Measurements from ENCODE around the gene RANBP1. TPM values are rescaled to one million over a fixed set of nuclear protein-coding genes. Genes with fewer than 3 reads are reported as not detected.

Gene RANBP1
- total RNA-seq, 2 experiments from 2014 or later, result 68.1 to 72.1 TPM

DNA sequence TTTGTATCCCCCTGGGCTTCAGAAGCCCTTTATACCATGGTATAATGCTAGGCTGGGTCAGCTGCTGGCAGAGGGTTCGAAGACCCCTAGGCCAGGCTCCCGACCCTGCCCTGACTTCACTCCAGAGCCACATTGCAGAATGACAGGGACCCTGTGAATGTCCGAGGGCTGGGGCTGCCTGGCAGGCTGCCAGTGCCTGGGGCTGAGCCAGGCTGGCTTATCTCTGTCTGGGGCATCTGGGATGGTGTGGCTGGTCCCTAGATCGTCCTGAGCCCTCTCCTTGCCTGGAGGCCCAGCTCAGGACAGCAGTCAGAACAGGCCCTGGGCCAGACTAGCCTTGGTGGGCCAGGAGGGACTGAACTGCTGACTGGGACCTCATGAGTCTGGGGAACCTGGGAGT, 19.4 kb downstream of the RANBP1 start:
- DNase-seq (no peak), ATAC-seq (ENCODE audit: poor library complexity) (no peak)
- CTCF ChIA-PET, result interaction anchor here (0.6 to 1.3 kb wide), 2 partner anchors 24 to 164 kb away, joined by 3 read pairs; no protein-coding TSS in a partner anchor
- H3K9me3 ChIP-seq (ENCODE audit: control insufficient read depth in 1 of 2, insufficient read depth in 1 of 2, low read length in 2 of 2), result no peaks in the 10 kb centered on the region
- H3K9me3 Mint-ChIP-seq, result no peaks in the 10 kb centered on the region
- peaks cover 56% of the 10 kb centered on the region for H3K4me1 ChIP-seq (ENCODE audit: insufficient read depth, low read length)
- H3K36me3 Mint-ChIP-seq (ENCODE audit: low read depth), result peaks cover 3% of the 10 kb centered on the region
- H3K4me1 Mint-ChIP-seq (ENCODE audit: low read depth), result peaks cover 33% of the 10 kb centered on the region
- intact Hi-C loops (cut with DNase I, micrococcal nuclease), result no loop called here
- POLR2A ChIA-PET, result no interaction called here
- peaks cover 7% of the 10 kb centered on the region for H3K36me3 ChIP-seq (ENCODE audit: insufficient read depth, low read length)
- H3K4me3 Mint-ChIP-seq, result peak overlapping the region; percentile 25
- no peak overlapping the region for H3K4me3 ChIP-seq (ENCODE audit: low read length)
- H3K27ac Mint-ChIP-seq, result no peak overlapping the region
- H3K27me3 ChIP-seq (ENCODE audit: control insufficient read depth in 1 of 2, insufficient read depth in 2 of 2, low read length in 2 of 2), result no peaks in the 10 kb centered on the region
- TF ChIP-seq, protein P1, sequence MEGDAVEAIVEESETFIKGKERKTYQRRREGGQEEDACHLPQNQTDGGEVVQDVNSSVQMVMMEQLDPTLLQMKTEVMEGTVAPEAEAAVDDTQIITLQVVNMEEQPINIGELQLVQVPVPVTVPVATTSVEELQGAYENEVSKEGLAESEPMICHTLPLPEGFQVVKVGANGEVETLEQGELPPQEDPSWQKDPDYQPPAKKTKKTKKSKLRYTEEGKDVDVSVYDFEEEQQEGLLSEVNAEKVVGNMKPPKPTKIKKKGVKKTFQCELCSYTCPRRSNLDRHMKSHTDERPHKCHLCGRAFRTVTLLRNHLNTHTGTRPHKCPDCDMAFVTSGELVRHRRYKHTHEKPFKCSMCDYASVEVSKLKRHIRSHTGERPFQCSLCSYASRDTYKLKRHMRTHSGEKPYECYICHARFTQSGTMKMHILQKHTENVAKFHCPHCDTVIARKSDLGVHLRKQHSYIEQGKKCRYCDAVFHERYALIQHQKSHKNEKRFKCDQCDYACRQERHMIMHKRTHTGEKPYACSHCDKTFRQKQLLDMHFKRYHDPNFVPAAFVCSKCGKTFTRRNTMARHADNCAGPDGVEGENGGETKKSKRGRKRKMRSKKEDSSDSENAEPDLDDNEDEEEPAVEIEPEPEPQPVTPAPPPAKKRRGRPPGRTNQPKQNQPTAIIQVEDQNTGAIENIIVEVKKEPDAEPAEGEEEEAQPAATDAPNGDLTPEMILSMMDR (IDR thresholded peaks at IDR 0.05), result no peak
- H3K27ac ChIP-seq (ENCODE audit: low read depth in 1 of 2, low read length in 2 of 2), result no peak overlapping the region
- H3K27me3 Mint-ChIP-seq, result no peaks in the 10 kb centered on the region

DNA sequence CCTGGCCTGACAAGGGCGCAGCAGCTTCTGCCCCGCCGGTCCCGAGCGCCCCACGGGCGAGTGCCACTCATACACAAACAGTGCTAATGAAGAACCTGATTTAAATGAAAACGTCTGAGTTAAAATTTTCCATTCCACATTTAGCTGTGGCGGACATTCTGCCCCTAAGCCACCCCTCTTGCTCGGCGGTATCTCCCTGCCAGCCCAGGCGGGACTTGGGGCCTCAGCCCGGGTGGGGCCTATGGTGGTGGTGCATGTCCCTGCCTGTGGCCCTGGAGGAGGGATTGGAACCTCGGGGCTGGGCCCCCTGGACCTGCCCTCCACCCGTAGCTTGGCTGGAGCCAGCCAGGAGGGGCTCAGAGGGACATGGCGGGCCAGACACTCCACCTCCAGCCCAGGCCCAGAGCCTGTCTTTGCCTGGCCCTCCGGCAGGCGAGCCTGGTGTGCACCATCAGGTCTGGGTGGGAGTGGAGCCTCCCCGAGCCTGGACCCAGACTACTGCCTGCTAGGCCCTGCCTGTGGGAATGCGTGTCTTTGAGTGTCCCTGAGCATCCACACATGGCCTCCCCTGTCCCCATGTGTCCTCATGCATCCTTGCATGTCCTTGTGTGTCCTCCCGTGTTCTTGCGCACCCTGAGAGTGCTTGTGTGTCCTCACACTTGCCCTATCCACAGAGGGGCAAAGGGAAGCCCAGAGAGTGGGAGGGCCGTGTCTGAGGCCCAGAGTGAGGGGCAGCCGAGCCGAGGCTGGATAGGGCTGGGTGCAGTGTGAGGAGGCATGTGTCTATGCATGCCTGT, 20.1 kb downstream of the RANBP1 start:
- peaks cover 33% of the 10 kb centered on the region for H3K4me1 Mint-ChIP-seq (ENCODE audit: low read depth)
- H3K36me3 Mint-ChIP-seq (ENCODE audit: low read depth), result peaks cover 3% of the 10 kb centered on the region
- intact Hi-C loops (cut with DNase I, micrococcal nuclease), result no loop called here
- TF ChIP-seq, protein P1 (IDR thresholded peaks at IDR 0.05), result no peak
- ChIA-PET POLR2A (no interaction called here), CTCF (interaction anchor here (1.3 kb wide), 1 partner anchor 165 kb away, joined by 3 read pairs; no protein-coding TSS in a partner anchor)
- ATAC-seq (ENCODE audit: poor library complexity) (no peak), DNase-seq (no peak)
- no peaks in the 10 kb centered on the region for H3K9me3 ChIP-seq (ENCODE audit: control insufficient read depth in 1 of 2, insufficient read depth in 1 of 2, low read length in 2 of 2)
- H3K9me3 Mint-ChIP-seq, result no peaks in the 10 kb centered on the region
- peak overlapping the region; percentile 63 for H3K4me3 Mint-ChIP-seq
- H3K27ac ChIP-seq (ENCODE audit: low read depth in 1 of 2, low read length in 2 of 2), result no peak overlapping the region
- H3K4me3 ChIP-seq (ENCODE audit: low read length), result no peak overlapping the region
- H3K27ac Mint-ChIP-seq, result no peak overlapping the region
- H3K36me3 ChIP-seq (ENCODE audit: insufficient read depth, low read length), result peaks cover 7% of the 10 kb centered on the region
- peaks cover 50% of the 10 kb centered on the region for H3K4me1 ChIP-seq (ENCODE audit: insufficient read depth, low read length)
- no peaks in the 10 kb centered on the region for H3K27me3 Mint-ChIP-seq
- H3K27me3 ChIP-seq (ENCODE audit: control insufficient read depth in 1 of 2, insufficient read depth in 2 of 2, low read length in 2 of 2), result no peaks in the 10 kb centered on the region

DNA sequence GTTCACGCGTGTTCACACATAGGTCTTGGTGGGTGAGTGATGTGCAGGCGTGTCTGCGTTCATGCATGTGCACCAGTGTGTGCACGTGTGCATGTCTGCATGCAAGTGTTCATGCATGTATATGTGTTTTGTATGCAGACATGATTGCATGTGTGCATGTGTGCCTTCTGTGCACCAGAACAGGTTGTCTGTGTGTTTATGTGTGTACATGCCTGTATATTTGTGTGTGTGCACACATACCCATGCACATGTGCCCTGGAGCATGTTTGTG, 20.6 kb downstream of the RANBP1 start:
- TF ChIP-seq, protein P1 (IDR thresholded peaks at IDR 0.05), result no peak
- no peaks in the 10 kb centered on the region for H3K9me3 ChIP-seq (ENCODE audit: control insufficient read depth in 1 of 2, insufficient read depth in 1 of 2, low read length in 2 of 2)
- intact Hi-C loops (cut with DNase I, micrococcal nuclease), result no loop called here
- peaks cover 7% of the 10 kb centered on the region for H3K36me3 ChIP-seq (ENCODE audit: insufficient read depth, low read length)
- Mint-ChIP-seq H3K9me3 (no peaks in the 10 kb centered on the region), H3K27ac (no peak overlapping the region), H3K4me1 (ENCODE audit: low read depth) (peaks cover 33% of the 10 kb centered on the region), H3K27me3 (no peaks in the 10 kb centered on the region), H3K36me3 (ENCODE audit: low read depth) (peaks cover 3% of the 10 kb centered on the region), H3K4me3 (peak overlapping the region; percentile 63)
- ChIA-PET POLR2A (no interaction called here), CTCF (no interaction called here)
- ATAC-seq (ENCODE audit: poor library complexity) (no peak), DNase-seq (no peak)
- H3K27ac ChIP-seq (ENCODE audit: low read depth in 1 of 2, low read length in 2 of 2), result no peak overlapping the region
- no peak overlapping the region for H3K4me3 ChIP-seq (ENCODE audit: low read length)
- H3K4me1 ChIP-seq (ENCODE audit: insufficient read depth, low read length), result peaks cover 50% of the 10 kb centered on the region
- no peaks in the 10 kb centered on the region for H3K27me3 ChIP-seq (ENCODE audit: control insufficient read depth in 1 of 2, insufficient read depth in 2 of 2, low read length in 2 of 2)
